SW 1271 (cell line): ENCODE data around the gene CLIC3.

Experiments
- DNase-seq, 2 experiments: peaks; one replicate each; lab custom pipeline; 2025; lab: John Stamatoyannopoulos, UW

The CLIC3 gene

DNA sequence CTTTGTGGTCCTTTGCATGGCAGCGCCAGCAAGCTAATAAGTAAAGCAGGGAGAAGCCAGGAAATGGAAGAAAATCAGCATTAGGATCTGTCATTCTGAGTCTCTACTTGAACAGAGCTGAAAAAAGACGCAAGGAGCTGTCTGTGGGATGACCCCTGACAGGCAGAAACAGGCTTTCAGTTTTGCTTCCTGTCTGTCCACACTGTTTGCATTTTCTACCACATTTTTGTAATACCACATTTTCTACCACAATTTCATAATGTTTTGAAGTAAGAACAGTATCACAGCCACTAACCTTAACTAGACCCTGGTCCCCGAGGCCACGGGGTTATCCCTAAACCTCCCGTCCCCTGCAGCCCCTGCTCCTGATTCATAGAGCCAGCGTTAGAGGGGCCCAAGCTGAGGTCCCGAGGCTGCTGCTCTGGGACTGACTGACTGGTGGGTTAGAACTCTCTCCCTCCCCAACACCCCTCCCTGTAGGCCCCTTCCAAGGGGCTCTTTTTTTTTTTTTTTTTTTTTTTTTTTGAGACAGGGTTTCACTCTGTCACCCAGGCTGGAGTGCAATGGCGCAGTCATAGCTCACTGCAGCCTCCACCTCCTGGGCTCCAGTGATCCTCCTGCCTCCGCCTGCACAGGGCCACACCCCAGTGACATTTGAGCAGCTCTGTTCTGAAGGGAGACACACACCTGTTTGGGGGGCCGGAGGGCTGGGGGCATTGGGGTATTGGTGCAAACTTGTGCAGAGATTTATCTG lies 4.0 kb upstream of the CLIC3 start:
- no peak for DNase-seq

GRCh38 chr9:136997830-136998234 lies 1.5 kb upstream of the CLIC3 start:
- DNase-seq = no peak

- no peak for DNase-seq
Observed at GRCh38 chr9:136997371-136997770, 1.0 kb upstream of the CLIC3 start.

GRCh38 chr9:136995772-136996311 lies 526 bp downstream of the CLIC3 start:
- no peak for DNase-seq

- no peak for DNase-seq
Observed at GRCh38 chr9:136995362-136995761, 1.0 kb downstream of the CLIC3 start.

- DNase-seq = no peak
Observed at GRCh38 chr9:136994888-136995230, 1.5 kb downstream of the CLIC3 start.

DNA sequence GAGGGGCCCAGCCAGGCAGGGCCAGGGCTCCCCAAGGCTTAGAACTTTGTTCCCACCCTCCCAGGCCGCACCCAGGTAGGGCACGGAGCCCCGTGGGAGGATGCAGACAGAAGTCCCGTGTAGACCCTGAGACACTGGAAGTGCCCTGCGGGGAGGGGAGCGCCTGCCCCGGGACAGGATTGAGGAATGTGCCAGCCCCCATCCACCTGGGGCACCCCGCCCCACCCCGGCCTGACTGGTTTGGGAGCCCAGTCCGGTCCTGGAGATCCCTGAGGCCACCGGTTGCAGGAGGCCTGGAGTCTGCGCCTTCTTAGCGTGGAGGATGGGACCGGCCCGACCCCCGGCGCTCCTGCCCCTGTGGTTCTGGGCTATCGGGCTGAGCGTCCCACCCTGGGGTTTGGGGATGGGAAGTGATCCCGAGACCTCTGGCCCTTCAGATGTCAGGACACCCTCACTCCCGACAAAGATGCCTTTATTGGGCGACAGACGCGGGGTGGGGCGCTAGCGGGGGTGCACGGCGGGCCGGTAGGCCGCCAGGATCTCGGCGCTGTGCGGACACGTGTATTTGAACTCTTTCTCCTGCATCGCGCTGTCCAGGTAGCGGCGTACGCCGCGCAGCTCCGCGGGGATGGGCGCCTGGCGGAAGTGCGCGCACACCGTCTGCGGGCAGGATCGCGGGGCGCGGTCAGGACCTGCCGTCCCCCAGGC lies 2.0 kb downstream of the CLIC3 start:
- no peak for DNase-seq

GRCh38 chr9:136992819-136993369 lies 3.5 kb downstream of the CLIC3 start:
- no peak for DNase-seq

DNA sequence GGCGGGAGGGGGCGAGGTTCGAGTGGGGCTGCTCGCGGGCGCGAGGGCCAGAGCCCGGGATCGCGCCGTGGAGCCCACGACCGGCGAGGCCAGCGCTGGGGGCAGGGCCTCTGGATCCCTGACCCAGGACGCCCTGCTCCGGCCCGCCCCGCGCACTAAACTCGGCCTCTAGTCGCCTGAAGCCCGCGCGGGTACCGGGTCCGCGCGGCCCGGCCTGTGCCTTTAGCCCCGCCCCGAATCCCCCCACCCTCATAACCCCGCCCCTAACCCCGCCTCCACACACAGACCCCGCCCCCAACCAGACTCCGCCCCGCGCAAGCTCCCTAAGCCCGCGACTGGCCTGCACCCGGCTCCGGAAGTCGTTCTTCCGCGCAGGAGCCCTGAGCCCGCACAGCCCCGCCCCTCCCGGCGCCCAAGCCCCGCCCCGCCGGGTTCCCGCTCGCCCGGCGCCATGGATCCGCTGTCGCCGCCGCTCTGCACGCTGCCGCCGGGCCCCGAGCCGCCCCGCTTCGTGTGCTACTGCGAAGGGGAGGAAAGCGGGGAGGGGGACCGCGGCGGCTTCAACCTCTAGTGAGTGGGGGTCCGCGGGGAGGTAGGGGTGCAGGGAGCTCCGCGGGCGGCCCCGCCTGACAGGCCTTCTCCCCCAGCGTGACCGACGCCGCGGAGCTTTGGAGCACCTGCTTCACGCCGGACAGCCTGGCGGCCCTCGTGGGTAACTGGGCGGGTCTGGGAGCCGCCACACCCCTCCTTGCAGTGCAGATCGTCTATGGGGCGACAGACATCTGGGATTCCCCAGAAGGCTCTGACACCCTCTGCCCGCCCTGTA lies 4.2 kb downstream of the CLIC3 start, which contains the start of gene PAXX:
Gene PAXX, plus strand, starts transcription at position 430 of the 826 bp plus-strand sequence. Its CDS starts 22 bp downstream, at position 452.
- DNase-seq = peak; percentile 75 to 89

GRCh38 chr9:136990242-136990911 lies 6.0 kb downstream of the CLIC3 start:
- no peak for DNase-seq

DNA sequence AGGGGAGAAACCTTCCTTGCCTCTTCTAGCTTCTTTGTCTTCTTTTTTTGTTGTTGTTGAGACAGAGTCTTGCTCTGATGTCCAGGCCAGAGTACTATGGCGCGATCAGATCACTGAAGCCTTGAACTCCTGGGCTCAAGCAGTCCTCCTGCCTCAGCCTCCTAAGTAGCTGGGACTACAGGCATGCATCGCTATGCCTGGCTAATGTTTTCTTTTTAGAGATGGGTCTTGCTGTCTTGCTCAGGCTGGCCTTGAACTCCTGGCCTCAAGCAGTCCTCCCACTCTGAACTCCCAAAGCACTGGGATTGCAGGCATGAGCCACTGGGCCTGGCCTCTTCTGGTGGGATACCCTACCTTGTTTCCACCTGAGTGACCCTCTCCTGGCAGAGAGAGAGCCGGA lies 7.5 kb downstream of the CLIC3 start:
- DNase-seq = no peak

DNA sequence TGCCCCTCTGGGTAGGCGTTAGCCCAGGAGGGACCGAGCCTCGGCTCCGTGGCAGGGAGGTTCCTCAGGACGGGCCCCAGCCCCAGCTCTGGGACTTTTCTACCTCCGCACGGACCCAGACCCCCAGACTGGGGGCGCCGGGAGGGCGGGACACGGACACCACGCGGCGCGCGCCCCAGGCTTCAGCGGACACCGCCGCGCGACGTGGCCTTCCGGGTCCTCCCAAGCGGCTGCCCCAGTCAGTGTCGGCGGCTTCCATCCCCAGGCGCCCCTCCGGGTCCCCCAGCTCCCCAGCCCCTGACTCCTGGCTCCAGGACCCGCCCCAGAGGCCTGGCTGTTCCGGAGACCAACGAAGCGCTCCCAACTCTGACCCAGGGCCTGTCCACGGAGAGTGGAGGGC lies 10.5 kb downstream of the CLIC3 start:
- no peak for DNase-seq

DNA sequence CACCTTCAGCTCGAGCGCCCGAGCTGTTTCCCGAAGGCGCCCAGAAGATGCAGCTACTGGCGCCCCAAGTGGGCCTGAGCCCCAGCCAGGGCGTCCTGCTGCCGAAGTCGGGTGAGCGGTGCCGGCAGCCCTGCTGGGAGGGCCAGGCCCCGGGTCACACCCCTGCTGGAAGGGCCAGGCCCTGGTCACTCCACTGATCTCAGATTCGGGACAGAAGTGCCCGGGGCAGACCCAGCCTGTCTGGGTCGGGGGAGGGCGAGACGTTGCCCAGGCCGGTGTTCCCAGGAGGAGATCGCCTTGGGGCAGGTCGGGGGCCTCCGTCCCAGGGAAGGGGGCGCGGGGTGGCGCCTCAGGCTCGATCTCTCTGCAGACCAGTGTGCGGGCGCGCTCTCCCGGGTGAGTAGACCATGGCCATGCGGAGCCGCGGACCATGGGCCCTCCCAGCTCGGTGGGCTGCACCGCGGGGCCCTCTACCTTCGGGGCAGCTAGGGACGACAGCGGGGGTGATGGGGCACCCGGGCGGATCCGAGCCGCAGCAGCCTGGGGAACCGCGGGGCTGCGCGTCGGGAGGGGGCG lies 11.3 kb downstream of the CLIC3 start:
- DNase-seq = no peak

GRCh38 chr9:136984464-136985026 lies 11.8 kb downstream of the CLIC3 start:
- no peak for DNase-seq

- DNase-seq = no peak
Observed at GRCh38 chr9:136983656-136984314, 12.6 kb downstream of the CLIC3 start.

- DNase-seq = no peak
Observed at GRCh38 chr9:136983167-136983566, 13.2 kb downstream of the CLIC3 start.

- DNase-seq = no peak
Observed at GRCh38 chr9:136982232-136983051, 13.9 kb downstream of the CLIC3 start, which contains the start of gene LCNL1. Gene LCNL1, plus strand, starts transcription at chr9:136982993. Its CDS starts 594 bp downstream, at chr9:136983587.

DNA sequence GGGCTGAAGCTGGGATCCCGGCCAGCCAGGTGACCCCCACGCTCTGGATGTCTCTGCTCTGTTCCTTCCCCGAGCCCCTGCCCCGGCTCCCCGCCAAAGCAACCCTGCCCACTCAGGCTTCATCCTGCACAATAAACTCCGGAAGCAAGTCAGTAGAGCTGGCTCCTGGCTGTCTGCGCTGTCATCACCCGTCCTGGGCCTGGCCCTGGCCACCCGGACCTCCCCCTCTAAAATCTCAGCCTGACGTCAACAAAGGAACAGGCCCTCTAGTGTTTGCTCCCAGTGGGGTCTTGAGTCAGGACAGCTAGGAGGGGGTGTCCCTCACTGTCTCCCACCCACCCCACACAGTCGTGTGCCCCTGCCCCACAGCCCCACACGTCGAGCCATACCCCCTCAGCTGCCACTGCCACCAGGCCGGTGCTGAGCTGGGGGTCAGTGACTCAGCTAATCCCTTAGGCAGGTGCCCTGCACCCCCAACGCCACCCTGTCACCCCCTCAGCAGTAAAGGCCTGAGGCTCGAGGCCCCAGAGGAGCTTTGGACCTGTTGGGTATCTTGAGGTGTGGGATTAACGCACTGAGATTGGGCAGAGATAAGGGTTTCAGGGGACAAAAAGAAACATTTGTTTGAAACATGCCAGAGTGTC lies 14.7 kb downstream of the CLIC3 start:
- no peak for DNase-seq
